GM21526 (cell line): ENCODE measurements around the gene SIM2.

Experiments
- ATAC-seq: cut with Tn5 transposase; IDR thresholded peaks from one replicate; pipeline ENCODE4 v1.9.1; 2021; ENCODE audit warnings: moderate library complexity; ENCODE audit not compliant: unreplicated experiment, low FRiP score

Gene SIM2

DNA sequence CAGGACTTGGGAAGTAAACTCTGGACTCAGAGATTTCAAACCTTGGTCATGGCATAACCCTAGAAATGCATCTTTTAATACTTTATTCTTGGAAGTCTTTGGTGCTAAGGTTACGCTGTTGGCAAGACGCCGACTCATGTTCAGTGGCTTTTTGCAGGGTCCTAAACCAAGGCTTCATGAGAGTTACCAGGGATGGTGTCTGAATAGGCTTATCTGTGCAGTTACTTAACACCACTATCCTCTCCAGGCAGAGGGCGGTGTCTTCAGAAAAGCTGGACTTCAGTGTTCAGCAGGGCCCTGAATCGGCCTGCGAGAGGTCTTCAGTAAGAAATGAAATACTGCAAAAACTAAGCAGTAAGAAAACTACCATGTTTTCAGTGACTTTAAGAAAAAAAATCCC lies 58.3 kb downstream of the SIM2 start:
- ATAC-seq, result no peak

DNA sequence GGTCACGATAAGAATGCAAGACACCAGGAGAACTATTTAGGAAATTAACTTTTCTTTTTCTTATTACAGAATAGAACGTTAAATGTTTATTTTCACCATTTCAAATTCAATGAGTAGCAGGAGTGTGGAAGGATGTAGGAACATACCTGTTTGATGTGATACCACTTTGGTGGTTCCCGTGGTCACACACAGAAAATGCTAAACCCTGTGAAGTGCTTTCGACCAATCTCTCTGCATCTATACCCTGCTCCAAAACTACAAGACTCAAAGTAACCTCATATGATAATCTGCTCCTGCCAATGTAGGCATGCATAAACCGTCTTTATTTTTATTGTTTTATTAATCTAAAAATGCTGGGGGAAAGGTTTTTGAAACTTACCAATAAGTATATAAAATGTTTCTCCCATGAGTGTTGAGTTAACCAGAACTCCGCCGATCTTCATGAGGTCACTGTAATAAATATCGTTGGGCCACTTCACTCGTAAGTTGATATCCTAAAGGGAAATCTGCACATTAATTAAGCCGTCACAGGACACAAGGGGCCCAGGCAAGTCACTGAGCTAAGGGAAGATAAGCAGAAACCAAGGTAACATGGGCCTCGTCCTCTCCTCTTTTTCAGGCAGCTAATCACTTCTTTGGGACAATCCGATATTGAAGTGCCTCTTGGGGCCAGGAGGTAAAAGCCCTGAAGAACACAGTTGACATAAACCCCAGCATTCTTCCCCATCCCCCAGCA lies 60.6 kb downstream of the SIM2 start:
- ATAC-seq, result no peak

DNA sequence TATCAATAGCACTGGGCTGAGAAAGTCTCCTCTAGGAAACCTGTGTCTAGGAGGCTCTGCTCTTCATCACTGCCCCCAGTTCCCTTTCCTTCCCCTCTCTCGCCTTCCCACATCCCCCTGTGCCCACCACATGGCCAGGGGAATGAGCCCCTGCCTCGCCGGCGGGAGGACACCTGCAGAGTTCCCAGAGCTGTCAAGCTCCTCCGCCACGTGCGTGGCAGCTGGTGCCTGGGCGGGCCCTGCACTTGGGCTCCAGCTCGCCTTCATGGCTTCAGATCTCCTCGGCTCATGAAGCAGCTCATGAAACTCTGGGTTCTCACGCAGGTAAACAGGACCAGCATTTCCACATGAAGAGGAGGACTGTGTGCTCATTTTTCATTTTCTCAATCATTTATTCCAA lies 62.8 kb downstream of the SIM2 start:
- no peak for ATAC-seq

DNA sequence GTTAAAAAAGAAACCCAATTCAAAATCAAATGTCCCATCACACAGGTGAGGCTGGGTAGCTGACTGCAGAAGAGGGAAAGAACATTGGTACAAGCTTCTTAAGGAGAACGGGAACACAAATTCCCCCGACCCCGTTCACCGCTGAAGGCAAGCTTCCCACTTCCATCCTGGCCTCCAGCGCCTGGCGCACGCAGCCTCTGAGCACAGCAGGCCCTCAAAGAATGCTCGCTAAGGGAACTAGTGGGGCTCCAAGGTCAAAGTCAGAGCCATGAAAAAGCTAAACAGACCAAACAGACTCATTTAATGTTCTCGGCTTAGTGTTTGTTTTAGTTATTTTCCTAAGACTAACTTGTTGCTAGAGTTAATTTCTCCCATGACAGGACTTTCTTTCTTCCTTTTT lies 63.7 kb downstream of the SIM2 start:
- ATAC-seq, result no peak

DNA sequence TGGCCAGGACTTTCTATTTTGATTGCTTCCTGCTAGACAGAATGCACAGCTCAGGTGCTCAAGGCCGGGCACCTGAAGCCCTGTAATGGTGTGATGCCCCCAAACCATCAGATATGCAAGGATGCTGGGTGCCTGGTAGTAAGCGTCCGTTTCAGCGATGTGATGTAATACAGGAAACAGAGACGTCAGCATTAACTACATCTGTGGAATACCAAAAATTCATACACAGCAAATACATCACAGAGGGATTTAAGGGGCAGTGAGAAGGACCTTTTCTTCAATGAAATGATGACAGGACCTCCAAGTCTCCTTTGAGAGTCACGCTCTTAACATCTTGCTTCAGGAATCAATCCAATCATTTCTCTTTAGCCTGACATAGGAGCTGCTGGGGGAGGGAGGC lies 64.4 kb downstream of the SIM2 start:
- no peak for ATAC-seq

DNA sequence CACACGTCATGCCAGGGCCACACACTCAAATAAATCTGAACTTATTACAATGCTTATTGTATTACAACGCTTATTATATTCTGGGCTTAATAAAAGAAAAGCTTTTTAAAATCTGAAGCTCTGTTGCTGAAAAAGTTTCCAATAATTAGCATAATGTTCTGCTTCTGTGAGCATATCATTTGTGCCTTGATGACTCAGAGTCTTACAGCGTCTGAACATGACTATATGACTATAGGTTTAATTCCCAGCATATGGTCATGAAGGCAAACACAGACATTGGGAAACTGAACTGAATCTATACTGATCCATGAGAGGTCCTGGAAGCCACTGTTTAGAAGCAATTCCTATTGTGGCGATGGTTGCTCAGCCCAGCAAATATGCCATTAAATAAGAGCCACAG lies 66.3 kb downstream of the SIM2 start:
- ATAC-seq, result no peak

DNA sequence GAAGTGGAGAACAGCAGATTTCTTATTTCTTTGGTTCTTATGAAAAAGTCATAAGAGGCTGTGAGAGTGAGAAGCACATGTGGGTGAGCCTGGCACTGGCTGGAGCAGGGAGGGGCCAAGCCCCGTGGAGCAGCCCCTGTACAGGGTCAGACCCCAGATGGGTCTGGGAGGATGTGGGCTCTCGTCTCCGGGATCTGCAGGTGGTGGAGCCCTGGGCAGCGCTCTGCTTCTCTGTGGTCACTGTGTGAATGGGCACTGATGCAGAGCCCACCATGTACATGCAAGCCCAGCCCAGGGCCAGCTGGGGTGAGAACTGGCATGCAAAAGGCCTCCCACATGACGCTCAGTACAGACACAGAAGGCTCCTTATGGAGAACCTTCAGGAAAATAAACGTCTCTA lies 67.6 kb downstream of the SIM2 start:
- ATAC-seq, result no peak

DNA sequence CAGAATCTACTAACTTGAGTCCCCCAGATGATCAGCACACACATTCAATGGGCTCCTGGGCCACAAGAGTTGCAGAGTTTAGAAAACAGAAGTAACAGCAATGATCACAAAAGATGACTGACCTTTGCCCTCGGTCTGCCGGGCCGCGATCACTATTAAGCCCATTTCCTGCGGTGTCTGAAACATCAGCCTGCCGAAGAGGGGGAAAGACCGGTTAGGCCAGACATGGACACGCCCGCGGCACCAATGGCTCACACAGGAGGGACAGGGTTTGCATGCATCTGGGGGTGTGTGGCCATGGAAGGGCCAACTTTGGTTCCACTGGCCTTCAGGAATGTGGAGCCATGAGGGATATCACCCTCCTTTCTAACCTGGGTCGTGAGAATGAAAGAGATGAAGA lies 68.2 kb downstream of the SIM2 start:
- no peak for ATAC-seq

DNA sequence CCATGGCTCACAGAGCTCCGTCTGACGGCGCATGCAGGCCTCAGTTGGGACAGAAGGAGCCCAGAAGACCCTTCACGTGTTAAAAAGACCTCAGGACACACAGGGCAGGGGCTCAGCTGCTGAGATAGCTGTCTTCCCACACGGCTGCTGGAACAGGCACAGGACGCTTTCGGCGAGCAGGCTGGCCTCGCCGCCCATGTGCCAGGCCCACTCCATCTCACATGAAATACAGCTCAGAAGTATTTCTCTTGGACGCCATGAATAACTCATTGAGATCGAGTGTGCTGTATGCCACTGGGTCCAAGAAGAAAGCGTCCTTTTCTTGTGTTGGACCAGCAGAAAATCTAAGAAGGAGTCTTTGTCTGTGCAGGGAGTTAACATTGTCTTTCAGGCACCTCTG lies 69.6 kb downstream of the SIM2 start:
- ATAC-seq, result no peak

DNA sequence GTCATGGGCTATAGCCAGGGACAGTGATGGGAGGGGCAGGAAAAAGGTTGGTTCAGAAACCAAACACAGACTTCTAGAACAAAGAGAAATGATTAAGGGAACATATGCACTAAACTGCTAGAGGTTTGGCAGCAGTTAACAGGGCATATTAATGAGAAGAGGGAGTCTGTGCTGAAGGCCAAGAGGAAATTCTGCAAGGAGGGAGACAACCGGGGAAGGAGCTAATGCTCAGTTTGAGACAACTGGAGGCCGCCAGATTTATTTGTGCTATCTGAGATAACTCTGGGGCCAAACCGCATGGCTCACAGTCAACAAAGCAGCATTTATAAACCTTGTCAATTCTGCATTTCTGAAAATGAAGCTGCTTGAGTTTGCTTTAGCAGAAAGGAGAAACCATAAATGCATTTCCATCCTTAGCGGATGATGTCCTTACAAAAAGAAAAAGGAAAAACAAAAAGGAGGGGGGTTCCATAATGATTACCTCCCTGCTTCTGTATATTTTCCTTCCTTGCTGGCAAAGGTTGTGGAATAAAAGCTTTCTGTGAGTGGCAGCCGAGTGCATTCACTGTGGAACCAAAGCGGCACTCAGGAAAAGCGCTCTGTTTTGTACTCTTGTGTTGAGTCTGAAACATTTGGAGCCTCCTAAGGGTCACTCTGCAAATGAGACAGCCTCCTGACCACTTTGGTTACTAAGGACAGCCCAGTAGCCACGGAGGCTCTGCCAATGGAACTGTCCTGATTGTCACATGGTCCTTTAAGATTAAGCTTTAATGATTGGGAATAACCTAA lies 70.3 kb downstream of the SIM2 start:
- ATAC-seq, result no peak

DNA sequence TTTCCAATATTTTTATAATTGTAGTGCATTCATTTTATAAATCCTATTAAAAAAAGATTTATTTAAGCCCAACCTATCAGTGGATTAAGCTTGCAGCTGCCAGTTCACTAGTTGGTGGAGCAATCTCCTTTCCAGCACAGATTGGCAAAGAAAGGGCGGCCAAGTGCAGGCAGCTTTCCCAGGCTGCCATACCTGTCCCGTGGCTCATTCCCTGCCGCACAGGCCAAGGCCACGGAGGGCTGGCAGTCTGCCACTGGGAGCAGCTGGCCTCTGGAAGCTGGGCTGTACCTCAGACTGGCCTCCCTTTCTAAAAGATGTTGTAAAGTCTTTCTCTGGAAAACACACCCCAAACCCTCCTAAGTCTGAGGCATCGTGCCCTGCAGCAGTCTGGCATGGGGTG lies 74.2 kb downstream of the SIM2 start:
- ATAC-seq, result no peak

DNA sequence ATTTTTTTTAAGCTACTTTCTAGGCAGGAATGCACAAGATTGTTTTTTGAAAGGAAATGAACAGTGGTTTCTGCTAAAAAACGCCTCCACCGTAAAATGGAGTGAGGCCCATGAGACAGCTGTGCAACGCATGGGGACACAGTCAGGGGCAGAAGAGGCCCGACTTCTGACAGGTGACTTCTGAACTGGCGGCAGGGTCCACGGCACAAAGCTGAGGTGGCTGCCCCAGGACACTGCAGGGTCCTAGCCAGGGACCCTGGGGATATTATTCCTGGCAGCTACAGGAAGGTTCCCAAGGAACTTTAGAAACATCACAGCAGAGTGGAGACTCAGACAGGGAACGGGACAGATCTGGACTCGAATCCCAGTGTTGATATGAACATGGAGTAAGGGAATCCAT lies 75.1 kb downstream of the SIM2 start:
- ATAC-seq, result no peak

DNA sequence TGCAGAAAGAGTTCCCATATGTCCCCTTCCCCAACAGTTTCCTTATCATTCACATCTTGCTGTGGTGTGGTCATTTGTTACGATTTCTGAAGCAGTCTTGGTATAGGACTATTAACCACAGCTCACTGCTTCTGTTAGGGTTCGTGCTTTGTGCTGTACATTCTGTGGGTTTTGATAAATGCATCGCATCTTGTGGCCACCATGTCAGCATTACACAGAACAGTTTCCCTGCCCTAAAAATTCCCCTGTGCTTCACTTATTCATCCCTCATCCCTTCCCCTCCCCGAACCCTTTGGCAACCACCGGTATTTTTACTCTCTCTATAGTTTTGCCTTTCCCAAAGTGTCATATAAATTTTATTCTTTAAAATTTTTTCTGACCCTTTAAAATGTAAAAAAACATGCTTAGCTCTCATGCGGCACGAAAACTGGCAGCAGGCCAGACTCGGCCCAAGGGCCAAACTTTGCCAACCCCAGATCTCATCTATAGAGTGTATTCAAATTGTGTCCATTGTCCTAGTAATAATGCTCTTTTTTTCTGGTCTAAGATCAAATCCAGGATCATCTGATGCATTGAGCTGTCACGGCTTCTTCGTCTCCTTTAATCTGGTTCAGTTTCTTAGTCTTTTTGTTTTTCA lies 78.2 kb downstream of the SIM2 start:
- ATAC-seq, result no peak

DNA sequence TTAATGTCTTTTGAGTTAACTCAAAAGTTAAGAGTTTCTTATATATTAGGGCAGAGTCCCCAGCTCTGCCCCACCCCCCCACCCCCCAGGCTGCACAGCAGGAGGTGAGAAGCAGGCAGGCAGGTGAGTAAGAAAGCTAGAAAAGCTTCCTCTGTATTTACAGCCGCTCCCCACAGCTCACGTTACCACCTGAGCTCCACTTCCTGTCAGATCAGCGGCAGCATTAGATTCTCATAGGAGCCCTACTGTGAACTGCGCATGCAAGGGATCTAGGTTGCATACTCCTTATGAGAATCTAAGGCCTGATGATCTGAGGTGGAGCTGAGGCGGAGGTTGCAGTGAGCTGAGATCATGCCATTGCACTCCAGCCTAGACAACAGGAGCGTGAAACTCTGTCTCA lies 81.9 kb downstream of the SIM2 start:
- ATAC-seq, result no peak

DNA sequence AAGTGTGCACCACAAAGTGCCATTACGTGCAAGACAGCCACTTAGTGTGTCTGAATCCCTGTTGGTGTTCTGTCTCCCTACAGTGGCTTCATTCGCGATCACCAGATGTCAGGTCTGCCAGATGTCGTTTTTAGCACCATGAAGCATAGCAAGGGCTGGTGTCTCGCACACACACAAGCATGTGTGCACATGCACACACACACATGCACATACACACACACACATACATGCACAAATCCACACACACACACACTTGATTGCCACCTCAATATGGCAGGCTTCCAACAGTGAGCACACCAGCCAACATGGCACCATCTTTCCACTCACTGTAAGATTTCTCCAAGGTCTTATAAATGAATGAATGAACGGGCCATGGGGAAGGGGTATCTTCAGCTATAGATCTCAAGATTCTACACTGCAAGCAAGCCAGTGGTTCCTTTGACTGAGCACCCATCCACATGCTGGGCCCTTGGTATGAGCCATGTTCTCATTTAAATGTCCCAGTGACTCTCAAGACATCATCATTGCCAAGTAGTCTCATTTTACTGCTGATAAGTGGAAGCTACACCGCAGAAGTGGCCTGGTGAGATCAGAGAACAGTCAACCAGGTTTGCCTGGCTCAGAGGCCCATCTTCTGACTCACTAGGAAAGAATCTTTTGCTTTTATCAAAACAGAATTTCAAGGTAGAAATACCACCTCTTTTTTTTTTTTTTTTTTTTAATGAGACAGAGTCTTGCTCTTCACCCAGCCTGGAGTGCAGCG lies 84.9 kb downstream of the SIM2 start:
- no peak for ATAC-seq

DNA sequence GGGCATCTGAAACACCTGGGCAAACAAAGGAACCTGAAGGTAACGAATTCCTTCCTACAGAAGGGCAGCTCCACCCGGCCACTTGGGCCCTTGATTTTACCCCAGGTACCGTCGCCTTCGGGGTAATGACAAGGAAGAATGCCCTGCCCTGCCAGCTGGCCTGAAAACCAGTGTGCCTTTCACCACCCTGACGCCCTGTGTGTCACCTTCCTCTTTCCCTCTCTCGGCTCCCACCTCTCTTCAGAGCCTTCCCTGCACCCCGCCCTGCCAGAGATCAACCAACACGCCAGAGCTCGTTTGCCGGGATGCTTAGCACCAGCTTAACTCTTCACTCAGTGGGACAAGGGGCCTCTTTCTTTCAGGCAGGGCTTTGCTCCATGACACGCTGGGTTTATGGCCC lies 86.0 kb downstream of the SIM2 start:
- no peak for ATAC-seq

DNA sequence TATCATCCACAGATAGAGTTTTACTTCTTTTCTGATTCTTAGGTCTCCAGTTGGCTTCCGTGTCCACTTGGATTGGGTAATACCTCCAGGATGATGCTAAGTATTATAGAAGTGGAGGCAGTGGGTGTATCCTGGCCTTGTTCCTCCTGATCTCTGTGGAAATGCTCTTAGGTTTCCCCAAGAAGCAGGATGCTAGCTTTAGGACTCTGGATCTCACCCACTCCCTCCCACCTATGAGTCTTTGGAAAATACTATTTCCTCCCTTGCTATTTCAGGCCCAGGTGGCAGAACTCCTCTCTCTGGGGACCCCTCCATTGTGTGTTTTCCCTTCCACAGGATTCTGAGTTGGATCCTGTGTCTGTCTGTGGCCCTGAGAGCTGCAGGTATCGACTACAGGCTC lies 86.7 kb downstream of the SIM2 start:
- no peak for ATAC-seq

DNA sequence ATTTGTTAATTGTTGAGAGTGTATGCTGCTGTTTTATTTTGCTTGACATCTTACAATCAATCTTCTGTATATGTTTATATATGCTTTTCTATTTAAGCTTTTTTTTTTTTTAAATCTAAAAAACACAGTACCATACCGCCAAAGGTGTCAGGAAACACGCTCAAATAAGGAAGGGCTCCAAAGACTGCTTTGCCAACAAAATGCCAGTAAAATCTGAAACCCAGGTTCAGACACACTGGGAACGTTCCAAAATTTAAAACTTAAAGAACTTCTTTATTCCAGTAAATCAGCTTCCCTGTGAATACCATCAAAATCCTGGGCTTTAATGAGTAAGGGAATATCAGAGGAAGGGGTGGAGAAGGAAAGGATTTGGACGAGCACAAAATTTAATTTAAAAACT lies 87.3 kb downstream of the SIM2 start:
- ATAC-seq, result no peak

DNA sequence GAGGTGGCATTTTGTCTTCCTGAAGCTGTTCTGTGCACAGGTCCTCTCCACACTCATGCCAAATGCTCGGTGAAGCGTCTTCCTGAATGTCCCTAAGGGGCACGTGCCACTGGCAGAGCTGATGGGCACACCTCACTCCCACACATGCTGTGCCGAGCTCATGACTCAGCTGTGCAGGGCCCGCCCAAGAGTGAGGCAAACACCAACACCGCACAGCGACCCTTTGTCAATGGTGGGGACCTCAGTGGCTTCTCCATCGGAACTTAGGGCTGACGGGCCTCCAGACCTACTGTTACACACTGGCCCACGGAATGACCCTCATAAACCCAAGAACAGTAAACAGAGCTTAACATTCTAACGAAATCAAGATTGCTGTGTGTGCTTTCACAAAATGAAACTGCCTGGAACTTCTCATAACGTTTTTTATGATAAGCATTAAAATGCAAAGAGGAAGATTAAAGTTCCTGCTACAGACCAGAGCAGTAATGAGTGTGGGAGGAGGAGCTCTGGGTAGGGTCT lies 89.3 kb downstream of the SIM2 start:
- ATAC-seq, result no peak

DNA sequence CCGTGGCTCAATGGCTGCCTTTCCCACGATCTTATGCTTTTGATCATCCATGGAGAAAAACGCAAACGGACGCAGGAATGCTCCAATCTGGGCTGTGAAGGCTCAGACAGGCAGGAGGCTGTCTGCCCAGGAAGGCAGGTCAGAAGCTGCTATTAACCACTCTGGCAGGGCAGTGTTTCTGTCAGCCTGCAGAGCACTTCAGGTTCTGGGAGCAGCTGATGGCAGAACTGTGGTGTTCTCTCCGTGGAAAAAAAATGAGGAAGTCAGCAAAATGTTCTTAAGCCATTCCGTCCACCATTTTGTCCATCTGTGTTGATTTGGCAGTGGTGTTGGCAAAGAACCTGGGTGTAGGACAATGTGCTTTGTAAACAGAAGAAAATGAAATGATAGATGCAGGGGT lies 91.7 kb downstream of the SIM2 start:
- no peak for ATAC-seq

DNA sequence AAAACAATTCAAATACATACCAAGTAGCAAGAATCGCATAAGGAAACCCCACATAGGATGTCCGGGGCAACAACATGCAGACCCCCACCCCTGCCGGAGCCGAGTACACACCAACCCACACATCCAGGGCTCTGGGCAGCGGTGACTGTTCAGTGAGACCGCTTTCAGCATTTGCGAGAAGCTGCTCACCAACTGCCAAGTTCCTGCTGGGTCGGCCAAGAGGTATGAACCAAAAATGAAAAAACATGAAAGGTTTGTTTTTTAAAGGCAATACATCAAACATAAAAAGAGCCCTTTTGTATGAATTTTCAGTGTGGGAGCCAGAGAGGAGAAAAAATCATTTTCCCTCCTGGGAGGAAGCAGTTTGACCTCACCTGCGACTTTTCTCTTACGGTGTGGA lies 92.3 kb downstream of the SIM2 start:
- no peak for ATAC-seq
